Measurements from ENCODE around the gene SLMAP.

The SLMAP gene

DNA sequence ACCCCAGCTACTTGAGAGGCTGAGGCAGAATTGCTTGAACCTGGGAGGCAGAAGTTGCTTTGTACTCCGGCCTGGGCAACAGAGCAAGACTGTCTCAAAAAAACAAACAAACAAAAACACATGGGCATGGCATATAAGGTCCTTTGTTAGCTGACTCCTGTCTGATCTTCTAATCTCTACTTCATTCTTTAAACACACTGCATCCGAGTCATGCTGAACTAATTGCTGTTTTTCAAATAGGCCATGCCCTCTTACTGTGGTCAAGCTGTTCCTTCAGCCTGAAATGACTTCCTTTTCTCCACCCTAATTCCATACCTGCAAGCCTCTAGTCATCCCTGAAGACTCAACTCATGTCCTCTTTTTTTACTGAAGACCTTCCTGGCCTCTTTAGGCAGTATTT, 22.3 kb upstream of the SLMAP start:
- no peaks in the 10 kb centered on the region for H3K36me3 ChIP-seq (ENCODE audit: insufficient read depth)
- H3K27ac ChIP-seq, result no peak overlapping the region
- H3K4me2 ChIP-seq, result no peak overlapping the region
- no peak overlapping the region for H3K4me3 ChIP-seq (IDR thresholded peaks at IDR 0.05; ENCODE audit: insufficient read depth, low read depth, low read length)
- H2AFZ ChIP-seq (ENCODE audit: low read depth), result no peak overlapping the region
- H3K9ac ChIP-seq, result no peak overlapping the region
- H3K27me3 ChIP-seq (ENCODE audit: insufficient read depth, low read depth), result no peaks in the 10 kb centered on the region
- TF ChIP-seq, protein P1, sequence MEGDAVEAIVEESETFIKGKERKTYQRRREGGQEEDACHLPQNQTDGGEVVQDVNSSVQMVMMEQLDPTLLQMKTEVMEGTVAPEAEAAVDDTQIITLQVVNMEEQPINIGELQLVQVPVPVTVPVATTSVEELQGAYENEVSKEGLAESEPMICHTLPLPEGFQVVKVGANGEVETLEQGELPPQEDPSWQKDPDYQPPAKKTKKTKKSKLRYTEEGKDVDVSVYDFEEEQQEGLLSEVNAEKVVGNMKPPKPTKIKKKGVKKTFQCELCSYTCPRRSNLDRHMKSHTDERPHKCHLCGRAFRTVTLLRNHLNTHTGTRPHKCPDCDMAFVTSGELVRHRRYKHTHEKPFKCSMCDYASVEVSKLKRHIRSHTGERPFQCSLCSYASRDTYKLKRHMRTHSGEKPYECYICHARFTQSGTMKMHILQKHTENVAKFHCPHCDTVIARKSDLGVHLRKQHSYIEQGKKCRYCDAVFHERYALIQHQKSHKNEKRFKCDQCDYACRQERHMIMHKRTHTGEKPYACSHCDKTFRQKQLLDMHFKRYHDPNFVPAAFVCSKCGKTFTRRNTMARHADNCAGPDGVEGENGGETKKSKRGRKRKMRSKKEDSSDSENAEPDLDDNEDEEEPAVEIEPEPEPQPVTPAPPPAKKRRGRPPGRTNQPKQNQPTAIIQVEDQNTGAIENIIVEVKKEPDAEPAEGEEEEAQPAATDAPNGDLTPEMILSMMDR (conservative IDR thresholded peaks at IDR 0.05; ENCODE audit: low read depth, low read length), result no peak
- H4K20me1 ChIP-seq (ENCODE audit: insufficient read depth), result no peaks in the 10 kb centered on the region
- no peaks in the 10 kb centered on the region for H3K79me2 ChIP-seq (ENCODE audit: insufficient read depth, low read depth)
- H3K4me1 ChIP-seq (ENCODE audit: low read depth, poor library complexity, severe bottlenecking), result no peaks in the 10 kb centered on the region

DNA sequence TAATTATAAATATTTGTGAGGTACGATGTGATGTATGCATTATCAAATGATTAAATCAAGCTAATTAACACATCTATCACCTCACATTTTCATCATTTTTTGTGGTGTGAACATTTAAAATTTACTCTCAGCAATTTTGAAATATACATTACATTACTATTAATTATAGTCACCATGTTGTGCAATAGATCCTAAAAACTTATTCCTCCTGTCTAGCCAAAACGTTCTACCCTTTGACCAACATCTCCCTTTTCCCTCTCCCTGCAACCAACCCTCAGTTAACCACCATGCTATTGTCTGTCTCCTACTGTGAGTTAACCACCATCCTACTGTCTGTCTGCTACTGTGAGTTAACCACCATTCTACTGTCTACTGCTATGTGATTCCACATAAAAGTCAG, 20.7 kb upstream of the SLMAP start:
- no peak overlapping the region for H2AFZ ChIP-seq (ENCODE audit: low read depth)
- H3K36me3 ChIP-seq (ENCODE audit: insufficient read depth), result no peaks in the 10 kb centered on the region

DNA sequence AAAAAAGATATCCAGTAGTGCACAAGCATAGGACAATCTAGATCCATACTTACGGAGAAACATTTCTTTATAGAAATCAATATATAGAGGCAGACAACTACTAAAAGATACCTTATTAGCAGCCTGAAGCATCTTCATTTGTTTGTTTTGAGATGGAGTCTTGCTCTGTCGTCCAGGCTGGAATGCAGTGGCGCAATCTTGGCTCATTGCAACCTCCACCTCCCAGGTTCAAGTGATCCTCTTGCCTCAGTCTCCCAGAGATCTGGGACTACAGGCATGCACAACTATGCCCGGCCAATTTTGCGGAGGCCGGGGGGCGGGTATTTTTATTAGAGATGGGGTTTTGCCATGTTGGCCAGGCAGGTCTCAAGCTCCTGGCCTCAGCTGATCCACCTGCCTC, 18.3 kb upstream of the SLMAP start:
- TF ChIP-seq, protein P1 (conservative IDR thresholded peaks at IDR 0.05; ENCODE audit: low read depth, low read length), result no peak

More for the DNA sequence above, 20.7 kb upstream of the SLMAP start:
- Histone ChIP-seq H3K4me1 (ENCODE audit: low read depth, poor library complexity, severe bottlenecking) (no peaks in the 10 kb centered on the region), H3K27ac (no peak overlapping the region), H3K9ac (no peak overlapping the region), H4K20me1 (ENCODE audit: insufficient read depth) (no peaks in the 10 kb centered on the region), H3K27me3 (ENCODE audit: insufficient read depth, low read depth) (no peaks in the 10 kb centered on the region), H3K79me2 (ENCODE audit: insufficient read depth, low read depth) (no peaks in the 10 kb centered on the region), H3K4me3 (IDR thresholded peaks at IDR 0.05; ENCODE audit: insufficient read depth, low read depth, low read length) (no peak overlapping the region), H3K4me2 (no peak overlapping the region)
- TF ChIP-seq, protein P1 (conservative IDR thresholded peaks at IDR 0.05; ENCODE audit: low read depth, low read length), result no peak

DNA sequence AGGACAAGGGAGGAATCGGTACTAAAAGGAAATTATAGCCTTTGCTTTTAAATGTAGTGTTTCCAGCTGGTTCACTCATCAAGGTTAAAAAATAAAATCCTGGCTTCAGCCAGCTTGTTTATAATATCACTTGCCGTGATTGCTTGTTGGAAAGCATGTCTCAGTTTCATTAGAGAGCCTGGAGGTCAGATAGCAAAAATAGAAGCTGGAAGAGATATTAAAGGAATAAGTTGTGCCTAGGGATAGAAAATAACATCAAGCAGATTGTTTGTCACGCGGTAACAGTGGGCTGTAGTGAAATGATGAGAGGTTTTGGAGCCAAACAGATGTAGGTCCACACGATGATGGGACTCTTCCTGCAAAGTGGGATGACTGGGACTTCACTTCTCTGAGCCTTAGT, 17.7 kb upstream of the SLMAP start:
- no peak overlapping the region for H2AFZ ChIP-seq (ENCODE audit: low read depth)

More for the DNA sequence above, 18.3 kb upstream of the SLMAP start:
- no peaks in the 10 kb centered on the region for H3K36me3 ChIP-seq (ENCODE audit: insufficient read depth)
- H3K9ac ChIP-seq, result no peak overlapping the region
- no peaks in the 10 kb centered on the region for H3K4me1 ChIP-seq (ENCODE audit: low read depth, poor library complexity, severe bottlenecking)
- H3K79me2 ChIP-seq (ENCODE audit: insufficient read depth, low read depth), result no peaks in the 10 kb centered on the region
- H3K27ac ChIP-seq, result no peak overlapping the region
- no peaks in the 10 kb centered on the region for H4K20me1 ChIP-seq (ENCODE audit: insufficient read depth)
- H3K4me2 ChIP-seq, result no peak overlapping the region
- no peaks in the 10 kb centered on the region for H3K27me3 ChIP-seq (ENCODE audit: insufficient read depth, low read depth)
- no peak overlapping the region for H3K4me3 ChIP-seq (IDR thresholded peaks at IDR 0.05; ENCODE audit: insufficient read depth, low read depth, low read length)
- no peak overlapping the region for H2AFZ ChIP-seq (ENCODE audit: low read depth)

More for the DNA sequence above, 17.7 kb upstream of the SLMAP start:
- TF ChIP-seq, protein P1 (conservative IDR thresholded peaks at IDR 0.05; ENCODE audit: low read depth, low read length), result no peak
- Histone ChIP-seq H3K36me3 (ENCODE audit: insufficient read depth) (no peaks in the 10 kb centered on the region), H3K9ac (no peak overlapping the region), H3K4me3 (IDR thresholded peaks at IDR 0.05; ENCODE audit: insufficient read depth, low read depth, low read length) (no peak overlapping the region), H3K4me1 (ENCODE audit: low read depth, poor library complexity, severe bottlenecking) (no peaks in the 10 kb centered on the region), H3K4me2 (no peak overlapping the region), H3K79me2 (ENCODE audit: insufficient read depth, low read depth) (no peaks in the 10 kb centered on the region), H3K27me3 (ENCODE audit: insufficient read depth, low read depth) (no peaks in the 10 kb centered on the region), H4K20me1 (ENCODE audit: insufficient read depth) (no peaks in the 10 kb centered on the region), H3K27ac (no peak overlapping the region)

All from KMS-11 (cell line).